GM18517 (cell line): ENCODE measurements around the gene UBE2M.
A peak's percentile ranks its signal among the peaks of the same experiment; 100 is the strongest.

ENCODE experiments used
- ATAC-seq: cut with Tn5 transposase; IDR thresholded peaks from one replicate; pipeline ENCODE4 v1.9.1; 2021; ENCODE audit warnings: mild to moderate bottlenecking, moderate library complexity; ENCODE audit not compliant: unreplicated experiment

UBE2M gene

DNA sequence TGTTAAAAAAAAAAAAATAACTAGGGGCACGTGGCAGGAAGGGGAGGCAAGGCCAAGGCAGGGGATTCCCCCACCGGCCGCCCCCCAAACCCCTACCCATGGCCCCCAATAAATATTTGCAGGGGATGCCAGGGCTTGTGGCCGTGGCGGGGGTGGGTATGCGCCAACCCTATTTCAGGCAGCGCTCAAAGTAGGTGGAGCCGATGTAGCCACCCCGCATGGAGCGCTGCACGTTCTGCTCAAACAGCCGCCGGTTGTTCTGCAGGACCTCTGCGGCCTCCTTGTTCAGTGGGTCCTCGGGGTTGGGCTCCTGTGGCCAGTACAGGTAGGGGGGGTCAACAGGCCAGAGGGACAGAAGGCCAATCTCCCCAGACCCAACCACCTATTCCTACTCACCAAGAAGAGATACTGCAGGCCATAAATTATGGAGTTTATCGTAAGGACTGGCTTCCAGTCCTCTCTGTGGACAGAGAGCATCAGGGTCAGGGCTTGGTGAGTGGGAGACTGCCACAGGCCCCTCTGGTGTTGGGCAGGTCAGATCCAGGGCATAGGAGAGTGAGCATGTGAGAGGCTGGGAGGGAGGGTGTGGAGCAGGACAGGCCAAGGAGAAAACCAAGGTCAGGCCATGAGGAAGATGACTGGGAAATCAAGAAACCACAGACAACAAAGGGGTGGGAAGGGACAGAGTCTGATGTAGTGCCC is 2.3 kb downstream of the UBE2M start:
- ATAC-seq = no peak

DNA sequence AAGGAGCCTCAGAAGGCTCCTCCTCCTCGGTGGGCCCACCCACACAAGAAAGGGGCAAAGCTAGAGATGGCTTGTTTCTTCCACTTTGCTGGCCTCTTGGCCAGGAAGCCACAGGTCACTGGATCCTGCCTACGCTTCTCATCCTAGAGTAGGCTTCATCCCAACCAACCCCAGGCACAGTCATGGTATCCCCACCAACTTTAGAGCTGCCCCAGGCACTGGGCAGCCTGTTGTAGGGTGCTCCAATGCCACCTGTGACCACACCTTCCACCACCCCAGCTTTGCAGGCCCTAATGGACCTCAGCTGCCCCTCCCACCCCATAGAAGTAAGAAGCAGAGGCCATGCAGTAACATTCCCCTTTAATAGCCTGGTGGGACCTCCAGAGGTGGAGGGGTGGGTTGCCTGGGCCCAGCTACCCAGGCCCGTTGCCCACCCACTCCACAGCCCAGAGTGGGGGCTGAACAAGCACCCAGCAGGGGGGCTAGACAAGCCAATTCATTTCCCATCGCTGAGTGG is 3.0 kb downstream of the UBE2M start:
- no peak for ATAC-seq

DNA sequence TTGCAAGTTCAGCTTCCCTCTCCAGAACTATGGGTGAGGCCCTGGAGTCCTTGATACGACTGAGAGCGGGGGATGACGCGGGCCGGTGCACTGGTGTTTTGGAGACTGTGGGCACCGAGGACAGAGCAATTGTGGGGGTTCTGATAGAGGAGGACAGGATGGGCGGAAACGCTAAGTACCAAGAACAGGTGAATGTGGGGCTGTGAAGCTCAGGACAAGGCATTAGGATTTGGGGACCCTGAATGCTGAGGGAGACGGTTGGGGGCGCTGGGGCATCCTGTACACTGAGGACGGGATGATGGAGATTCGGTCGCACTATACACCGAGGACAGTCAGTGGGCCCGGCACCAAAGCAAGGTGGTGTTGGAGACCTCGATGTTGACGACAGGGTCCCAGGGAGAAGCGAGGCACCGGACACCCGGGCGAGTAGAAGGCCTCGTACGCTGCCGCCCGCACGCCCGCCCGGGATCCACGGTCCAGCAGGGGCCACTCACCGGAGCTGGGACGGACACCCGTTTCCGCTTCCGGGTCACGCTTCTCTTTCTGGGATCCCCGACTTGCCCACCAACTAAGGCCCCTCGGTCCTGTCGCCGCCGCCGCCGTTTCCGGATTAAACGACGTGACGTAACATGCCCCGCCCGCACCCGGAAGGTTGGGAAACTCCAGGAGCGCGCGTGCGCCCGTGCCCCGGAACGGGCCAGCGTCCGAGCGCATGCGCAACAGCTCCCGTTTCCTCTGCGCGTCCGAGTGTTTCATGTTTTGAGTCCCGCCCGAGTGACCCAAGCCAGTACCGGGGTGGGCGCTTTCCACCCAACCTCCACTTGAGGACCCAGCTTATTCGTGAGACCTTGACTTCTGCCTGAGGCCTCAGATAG is 3.7 kb downstream of the UBE2M start, which contains the start of gene CHMP2A:
TSS of gene CHMP2A (minus strand) at position 612 of the 875 bp plus-strand sequence. CDS start 893 bp downstream, outside the sequence.
- no peak for ATAC-seq

DNA sequence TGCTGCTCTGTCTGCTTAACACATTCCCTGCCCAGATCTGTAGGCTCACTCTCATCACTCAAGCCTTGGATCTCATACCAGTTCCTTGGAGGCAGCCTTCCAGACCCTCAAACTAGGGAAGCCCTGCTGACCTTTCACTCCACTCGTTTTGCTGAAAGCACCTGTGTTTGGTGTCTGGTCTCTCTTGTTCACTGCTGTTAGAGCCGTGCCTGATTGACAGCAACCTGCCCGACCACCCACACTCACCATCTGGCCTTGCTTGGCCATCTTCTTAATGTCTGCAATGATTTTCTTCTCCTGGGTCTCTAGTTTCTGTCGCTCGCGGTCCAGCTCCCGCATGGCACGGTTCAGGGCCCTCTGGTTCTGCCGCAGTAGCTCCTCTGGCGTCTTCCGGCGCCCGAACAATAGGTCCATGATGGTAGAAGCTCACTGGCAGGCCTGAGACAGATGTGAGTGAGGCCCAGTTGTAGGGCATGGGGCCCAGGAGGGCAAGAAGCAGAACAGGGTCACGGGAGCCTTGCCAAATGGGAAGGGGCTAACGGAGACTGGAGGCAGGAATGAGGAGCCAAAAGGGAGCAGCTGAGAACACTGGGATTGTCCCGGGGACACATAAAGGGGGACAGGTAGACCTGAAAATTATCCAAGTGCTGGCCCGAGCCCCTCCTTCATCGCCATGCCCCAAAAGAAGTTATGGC is 4.5 kb downstream of the UBE2M start:
- no peak for ATAC-seq

DNA sequence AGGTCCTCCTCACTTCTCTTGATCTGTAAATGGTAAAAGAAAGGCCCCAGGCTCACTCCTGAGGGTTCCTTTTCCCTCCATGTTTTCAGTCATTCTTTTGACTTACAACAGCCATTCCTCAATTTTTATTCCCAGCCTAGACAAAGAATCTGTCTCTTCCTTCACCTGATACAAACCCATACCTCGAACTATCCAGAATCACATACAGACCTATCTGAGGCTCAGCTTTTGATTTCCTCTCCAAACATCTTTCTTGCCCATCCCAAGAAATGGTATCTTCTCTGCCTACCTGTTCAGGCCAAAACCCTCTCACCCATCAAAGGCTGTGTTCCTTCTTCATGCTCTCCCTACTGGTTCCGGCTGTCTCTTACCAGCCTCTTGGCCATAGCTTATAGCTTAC is 5.8 kb downstream of the UBE2M start:
- ATAC-seq = no peak

DNA sequence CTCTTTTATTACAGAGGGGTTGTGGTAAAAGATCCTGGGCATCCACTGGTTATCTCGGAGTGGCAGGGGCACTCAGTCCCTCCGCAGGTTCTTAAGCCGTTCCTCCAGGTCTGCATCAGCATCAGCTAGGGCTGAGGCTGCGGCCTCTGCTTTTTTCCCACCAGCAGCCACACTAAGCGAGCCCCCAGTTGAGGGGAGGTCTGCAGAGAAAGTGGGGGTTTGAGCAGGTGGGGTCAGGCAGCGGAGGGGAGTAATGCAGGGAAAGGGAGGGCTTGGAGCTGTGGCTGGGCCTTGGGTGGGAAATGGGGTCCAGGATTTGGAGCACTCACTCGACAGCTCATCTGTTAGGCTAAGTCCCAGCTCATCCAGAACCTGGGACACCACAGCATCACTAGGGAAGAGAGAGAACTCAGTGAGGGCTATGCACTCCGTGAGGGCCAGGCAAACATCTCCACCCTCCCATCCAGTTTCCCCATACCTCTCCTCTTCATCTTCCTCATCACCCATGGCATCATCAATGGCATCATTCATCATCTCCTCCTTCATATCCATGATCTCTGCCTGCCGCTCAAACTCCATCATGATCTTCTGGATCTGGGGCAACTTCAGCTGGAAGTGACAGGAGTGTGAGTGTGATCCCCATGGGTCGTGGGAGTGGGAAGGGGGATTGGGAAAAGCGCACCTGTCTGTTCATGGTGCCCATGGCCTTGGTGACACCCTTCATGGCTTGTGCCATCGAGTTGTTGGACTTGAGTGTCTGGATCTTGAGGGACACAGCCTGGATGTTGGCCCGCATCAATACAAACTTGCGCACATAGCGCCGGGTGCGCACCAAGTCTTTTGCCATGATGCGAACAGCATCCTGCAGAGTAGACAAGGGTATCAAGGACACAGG is 6.6 kb downstream of the UBE2M start:
- no peak for ATAC-seq

DNA sequence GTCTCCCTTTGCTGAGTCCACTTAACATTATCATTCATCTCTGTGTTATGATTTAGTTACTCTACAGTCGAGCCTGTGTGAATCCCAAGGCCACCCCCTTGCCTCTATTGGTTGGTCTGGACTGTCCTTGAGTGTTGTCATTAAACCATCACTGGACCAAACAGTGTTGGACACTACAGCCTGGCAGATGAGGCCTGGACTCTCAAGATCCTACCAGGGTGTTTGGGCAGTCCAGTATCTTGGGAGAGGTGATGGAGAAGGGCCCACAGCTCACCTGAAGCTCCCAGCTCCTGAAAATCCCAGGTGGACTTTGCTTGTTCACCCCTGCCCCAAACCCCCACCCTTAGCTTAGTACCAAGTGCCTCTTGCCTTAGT is 7.3 kb downstream of the UBE2M start:
- ATAC-seq = no peak

DNA sequence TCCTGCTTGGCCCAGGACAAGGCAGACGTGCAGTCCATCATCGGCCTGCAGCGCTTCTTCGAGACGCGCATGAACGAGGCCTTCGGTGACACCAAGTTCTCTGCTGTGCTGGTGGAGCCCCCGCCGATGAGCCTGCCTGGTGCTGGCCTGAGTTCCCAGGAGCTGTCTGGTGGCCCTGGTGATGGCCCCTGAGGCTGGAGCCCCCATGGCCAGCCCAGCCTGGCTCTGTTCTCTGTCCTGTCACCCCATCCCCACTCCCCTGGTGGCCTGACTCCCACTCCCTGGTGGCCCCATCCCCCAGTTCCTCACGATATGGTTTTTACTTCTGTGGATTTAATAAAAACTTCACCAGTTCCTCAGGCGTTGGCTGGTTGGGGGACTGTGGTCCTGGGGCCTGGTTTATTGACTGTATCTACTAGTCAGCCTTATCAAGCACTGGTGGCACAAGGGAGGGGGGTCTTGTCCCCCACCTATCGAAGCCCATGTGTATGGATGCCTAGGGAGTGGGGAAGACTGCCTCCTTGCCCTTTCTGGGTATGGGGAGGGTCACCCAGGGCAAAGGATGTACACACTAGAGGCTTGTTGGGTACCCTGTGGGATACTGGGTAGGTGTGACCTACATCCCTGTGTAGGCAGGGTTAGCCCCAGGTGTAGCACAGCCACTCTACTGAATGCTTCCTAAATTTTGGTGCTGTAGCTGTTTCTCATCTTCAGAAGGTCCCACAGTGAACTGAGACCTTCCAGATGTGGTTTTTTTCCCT is 7.9 kb downstream of the UBE2M start:
- ATAC-seq = no peak

DNA sequence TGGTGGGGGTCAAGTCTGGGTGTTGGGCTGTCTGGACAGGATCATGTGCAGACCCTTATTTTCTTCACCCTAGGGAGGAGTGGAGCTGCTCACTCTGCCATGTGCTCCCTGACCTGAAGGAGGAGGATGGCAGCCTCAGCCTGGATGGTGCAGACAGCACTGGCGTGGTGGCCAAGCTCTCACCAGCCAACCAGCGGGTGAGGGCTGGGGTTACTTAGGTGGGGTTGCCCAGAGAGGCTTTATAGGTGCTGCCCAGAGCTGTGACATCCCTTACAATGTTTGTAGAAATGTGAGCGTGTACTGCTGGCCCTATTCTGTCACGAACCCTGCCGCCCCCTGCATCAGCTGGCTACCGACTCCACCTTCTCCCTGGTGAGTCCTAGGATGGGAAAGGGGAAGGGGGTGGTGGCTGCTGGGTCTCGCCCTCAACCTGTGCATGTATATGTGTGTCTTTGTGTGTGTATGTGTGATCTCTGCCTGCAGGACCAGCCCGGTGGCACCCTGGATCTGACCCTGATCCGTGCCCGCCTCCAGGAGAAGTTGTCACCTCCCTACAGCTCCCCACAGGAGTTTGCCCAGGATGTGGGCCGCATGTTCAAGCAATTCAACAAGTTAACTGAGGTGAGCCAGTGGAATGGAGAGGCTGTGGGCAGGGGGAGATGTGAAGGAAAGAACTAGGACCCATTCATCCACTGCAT is 8.6 kb downstream of the UBE2M start:
- no peak for ATAC-seq

DNA sequence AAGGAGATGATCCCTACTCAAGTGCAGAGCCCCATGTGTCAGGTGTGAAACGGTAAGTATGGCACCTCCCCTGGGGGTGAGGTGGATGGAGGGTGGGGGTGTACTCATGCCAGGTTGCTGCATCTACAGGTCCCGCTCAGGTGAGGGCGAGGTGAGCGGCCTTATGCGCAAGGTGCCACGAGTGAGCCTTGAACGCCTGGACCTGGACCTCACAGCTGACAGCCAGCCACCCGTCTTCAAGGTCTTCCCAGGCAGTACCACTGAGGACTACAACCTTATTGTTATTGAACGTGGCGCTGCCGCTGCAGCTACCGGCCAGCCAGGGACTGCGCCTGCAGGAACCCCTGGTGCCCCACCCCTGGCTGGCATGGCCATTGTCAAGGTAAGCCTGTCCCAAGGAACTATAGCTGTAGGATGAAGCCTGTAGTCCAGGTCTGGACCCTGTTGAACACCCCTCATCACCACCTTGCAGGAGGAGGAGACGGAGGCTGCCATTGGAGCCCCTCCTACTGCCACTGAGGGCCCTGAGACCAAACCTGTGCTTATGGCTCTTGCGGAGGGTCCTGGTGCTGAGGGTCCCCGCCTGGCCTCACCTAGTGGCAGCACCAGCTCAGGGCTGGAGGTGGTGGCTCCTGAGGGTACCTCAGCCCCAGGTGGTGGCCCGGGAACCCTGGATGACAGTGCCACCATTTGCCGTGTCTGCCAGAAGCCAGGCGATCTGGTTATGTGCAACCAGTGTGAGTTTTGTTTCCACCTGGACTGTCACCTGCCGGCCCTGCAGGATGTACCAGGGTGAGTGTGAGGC is 9.3 kb downstream of the UBE2M start:
- no peak for ATAC-seq

DNA sequence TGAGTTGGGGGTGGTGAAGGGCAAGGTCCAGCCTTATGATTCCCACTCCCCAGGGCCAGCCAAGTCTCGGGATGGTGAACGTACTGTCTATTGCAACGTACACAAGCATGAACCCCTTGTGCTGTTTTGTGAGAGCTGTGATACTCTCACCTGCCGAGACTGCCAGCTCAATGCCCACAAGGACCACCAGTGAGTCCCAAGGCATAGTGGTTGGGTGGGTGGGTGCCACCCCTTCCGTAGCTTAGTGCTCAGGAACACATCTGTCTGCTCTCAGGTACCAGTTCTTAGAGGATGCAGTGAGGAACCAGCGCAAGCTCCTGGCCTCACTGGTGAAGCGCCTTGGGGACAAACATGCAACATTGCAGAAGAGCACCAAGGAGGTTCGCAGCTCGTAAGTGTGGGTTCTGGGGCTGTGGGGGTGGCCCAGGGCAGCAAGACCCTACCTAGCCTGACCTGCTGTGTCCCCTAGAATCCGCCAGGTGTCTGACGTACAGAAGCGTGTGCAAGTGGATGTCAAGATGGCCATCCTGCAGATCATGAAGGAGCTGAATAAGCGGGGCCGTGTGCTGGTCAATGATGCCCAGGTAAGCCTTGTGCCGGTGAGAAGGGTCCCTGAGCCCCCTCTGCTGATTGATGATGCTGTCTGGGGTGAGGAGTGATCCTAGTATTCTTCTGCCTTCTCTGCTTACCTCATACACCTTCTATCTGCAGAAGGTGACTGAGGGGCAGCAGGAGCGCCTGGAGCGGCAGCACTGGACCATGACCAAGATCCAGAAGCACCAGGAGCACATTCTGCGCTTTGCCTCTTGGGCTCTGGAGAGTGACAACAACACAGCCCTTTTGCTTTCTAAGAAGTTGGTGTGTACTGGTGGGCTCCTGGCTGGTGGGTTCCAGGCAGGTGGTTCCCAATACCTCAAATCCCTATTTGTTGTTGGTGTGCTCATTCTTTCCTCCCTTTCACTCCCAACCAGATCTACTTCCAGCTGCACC is 10.8 kb downstream of the UBE2M start:
- no peak for ATAC-seq

DNA sequence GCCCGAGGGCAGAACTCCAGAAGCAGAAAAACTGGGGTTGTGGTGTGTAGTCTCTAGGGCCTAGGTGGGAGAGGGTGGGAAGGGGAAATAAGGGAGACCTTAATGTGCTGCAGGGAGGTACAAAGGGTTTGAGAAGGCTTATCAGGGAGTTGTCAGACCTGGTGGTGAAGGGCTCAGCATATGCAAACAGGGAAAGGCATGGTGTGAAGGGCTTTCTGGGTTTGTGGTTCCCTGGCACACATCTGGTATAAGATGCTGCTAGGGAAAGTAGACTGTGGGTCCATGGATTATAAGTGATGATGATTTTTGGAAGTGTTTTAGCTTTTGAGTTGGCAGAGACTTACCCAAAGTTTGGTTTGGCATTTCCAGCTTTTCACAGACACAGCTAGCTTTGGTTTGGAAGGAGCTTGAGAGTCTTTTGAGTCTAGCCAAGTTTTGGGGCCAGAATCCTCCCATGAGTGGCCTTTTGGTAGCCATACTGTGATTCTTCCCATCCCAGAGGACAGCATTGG is 12.3 kb downstream of the UBE2M start:
- no peak for ATAC-seq

DNA sequence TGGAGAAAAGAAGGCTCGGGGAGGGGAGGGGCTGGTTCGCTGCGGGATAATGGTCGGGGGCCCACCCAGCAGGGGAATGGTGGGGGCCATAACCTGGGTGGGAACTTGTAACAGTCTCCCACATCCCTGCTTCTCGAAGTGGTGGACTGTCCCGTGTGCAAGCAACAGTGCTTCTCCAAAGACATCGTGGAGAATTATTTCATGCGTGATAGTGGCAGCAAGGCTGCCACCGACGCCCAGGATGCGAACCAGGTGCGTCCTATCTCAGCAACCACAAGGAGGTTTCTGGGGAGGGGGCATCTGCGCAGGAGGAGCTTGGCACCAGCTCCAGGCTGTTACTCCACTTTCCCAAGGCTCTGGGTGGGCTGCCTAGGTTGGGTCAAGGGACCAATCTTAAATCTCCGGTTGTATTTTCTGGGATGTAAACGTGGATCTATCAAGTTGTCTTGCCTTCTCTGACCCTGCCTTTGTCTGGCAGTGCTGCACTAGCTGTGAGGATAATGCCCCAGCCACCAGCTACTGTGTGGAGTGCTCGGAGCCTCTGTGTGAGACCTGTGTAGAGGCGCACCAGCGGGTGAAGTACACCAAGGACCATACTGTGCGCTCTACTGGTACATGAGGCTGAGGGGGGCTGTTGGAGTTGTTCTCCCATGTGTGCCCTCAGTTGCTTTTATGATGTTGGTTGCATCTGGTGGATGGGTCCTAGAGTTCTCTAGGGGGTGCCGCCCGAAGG is 13.0 kb downstream of the UBE2M start:
- ATAC-seq = no peak

DNA sequence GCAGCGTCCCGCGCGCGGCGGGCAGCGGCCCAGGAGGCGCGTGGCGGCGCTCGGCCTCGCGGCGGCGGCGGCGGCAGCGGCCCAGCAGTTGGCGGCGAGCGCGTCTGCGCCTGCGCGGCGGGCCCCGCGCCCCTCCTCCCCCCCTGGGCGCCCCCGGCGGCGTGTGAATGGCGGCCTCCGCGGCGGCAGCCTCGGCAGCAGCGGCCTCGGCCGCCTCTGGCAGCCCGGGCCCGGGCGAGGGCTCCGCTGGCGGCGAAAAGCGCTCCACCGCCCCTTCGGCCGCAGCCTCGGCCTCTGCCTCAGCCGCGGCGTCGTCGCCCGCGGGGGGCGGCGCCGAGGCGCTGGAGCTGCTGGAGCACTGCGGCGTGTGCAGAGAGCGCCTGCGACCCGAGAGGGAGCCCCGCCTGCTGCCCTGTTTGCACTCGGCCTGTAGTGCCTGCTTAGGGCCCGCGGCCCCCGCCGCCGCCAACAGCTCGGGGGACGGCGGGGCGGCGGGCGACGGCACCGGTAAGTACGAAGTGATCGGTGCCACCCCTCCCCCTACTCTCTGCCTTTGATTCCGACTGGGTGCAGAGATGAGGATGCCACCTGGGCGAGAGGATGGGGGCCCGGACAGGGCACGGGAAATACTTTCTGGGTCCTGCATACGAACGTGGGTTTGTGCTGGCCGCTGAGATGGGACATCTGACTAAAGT is 13.7 kb downstream of the UBE2M start:
- peak; percentile 44 for ATAC-seq

DNA sequence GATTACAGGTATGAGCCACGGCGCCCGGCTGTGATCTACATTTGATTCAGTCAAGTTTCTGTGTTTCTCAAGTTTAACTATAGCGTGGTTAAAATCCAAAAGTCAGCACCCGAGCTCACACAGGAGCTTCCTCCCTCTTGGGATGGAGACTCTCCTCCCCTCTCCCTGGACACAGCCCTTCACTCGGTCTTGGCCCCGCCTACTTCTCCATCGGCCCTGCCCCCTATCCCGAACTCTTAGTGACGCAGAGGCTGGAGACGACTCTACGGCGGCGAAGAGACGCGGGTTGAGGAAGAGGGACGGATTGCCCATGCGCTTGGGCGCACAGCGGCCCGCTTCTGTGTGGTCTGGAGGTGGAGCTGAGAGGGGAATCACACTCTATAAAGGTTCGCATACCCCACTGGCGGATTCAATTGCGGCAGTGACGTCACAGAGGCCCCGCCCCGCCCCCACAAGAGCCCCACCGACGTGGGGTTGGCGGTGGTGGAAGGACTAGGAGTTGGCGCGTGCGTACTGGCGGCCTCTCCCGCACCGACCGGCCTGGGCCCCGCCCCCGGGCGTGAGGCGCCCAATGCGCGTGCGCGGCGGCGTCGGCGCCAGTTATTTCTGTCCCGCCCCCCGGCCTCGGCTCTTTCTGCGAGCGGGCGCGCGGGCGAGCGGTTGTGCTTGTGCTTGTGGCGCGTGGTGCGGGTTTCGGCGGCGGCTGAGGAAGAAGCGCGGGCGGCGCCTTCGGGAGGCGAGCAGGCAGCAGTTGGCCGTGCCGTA is 14.4 kb downstream of the UBE2M start, which contains the start of gene TRIM28:
TSS of gene TRIM28 (plus strand) at position 239 of the 765 bp plus-strand sequence. CDS start 694 bp downstream, outside the sequence.
- peak; percentile 82 for ATAC-seq
